Measurements from ENCODE around the gene PDIA6. TPM values are rescaled to one million over a fixed set of nuclear protein-coding genes. Genes with fewer than 3 reads are reported as not detected.

PDIA6 gene
- total RNA-seq, 2 experiments from 2014 or later = 25.5 to 26.3 TPM

- no peaks in the 10 kb centered on the region for H3K9me3 ChIP-seq (ENCODE audit: control insufficient read depth in 1 of 2, insufficient read depth in 1 of 2, low read length in 2 of 2)
- no peaks in the 10 kb centered on the region for H3K36me3 ChIP-seq (ENCODE audit: insufficient read depth, low read length)
- Mint-ChIP-seq H3K36me3 (ENCODE audit: low read depth) (no peaks in the 10 kb centered on the region), H3K9me3 (no peaks in the 10 kb centered on the region), H3K4me1 (ENCODE audit: low read depth) (no peaks in the 10 kb centered on the region), H3K27me3 (no peaks in the 10 kb centered on the region), H3K4me3 (no peak overlapping the region), H3K27ac (no peak overlapping the region)
- CTCF ChIA-PET = no interaction called here
- ATAC-seq (ENCODE audit: poor library complexity) (no peak), DNase-seq (no peak)
- no peak overlapping the region for H3K27ac ChIP-seq (ENCODE audit: low read depth in 1 of 2, low read length in 2 of 2)
- no peaks in the 10 kb centered on the region for H3K4me1 ChIP-seq (ENCODE audit: insufficient read depth, low read length)
- intact Hi-C loops (cut with DNase I, micrococcal nuclease) = no loop called here
- no peak for TF ChIP-seq CTCF (IDR thresholded peaks at IDR 0.05)
- POLR2A ChIA-PET = no interaction called here
- no peak overlapping the region for H3K4me3 ChIP-seq (ENCODE audit: low read length)
- no peaks in the 10 kb centered on the region for H3K27me3 ChIP-seq (ENCODE audit: control insufficient read depth in 1 of 2, insufficient read depth in 2 of 2, low read length in 2 of 2)
Observed at GRCh38 chr2:10760794-10761504, 51.6 kb downstream of the PDIA6 start.

GRCh38 chr2:10759151-10759714, 53.4 kb downstream of the PDIA6 start:
- POLR2A ChIA-PET = no interaction called here
- Histone ChIP-seq H3K4me1 (ENCODE audit: insufficient read depth, low read length) (no peaks in the 10 kb centered on the region), H3K27ac (ENCODE audit: low read depth in 1 of 2, low read length in 2 of 2) (no peak overlapping the region), H3K36me3 (ENCODE audit: insufficient read depth, low read length) (no peaks in the 10 kb centered on the region), H3K27me3 (ENCODE audit: control insufficient read depth in 1 of 2, insufficient read depth in 2 of 2, low read length in 2 of 2) (no peaks in the 10 kb centered on the region), H3K4me3 (ENCODE audit: low read length) (no peak overlapping the region), H3K9me3 (ENCODE audit: control insufficient read depth in 1 of 2, insufficient read depth in 1 of 2, low read length in 2 of 2) (no peaks in the 10 kb centered on the region)
- DNase-seq (no peak), ATAC-seq (ENCODE audit: poor library complexity) (no peak)
- no peak for TF ChIP-seq CTCF (IDR thresholded peaks at IDR 0.05)
- H3K27ac Mint-ChIP-seq = no peak overlapping the region
- H3K27me3 Mint-ChIP-seq = no peaks in the 10 kb centered on the region
- no peak overlapping the region for H3K4me3 Mint-ChIP-seq
- H3K9me3 Mint-ChIP-seq = no peaks in the 10 kb centered on the region
- CTCF ChIA-PET = no interaction called here
- no peaks in the 10 kb centered on the region for H3K36me3 Mint-ChIP-seq (ENCODE audit: low read depth)
- intact Hi-C loops (cut with DNase I, micrococcal nuclease) = no loop called here
- H3K4me1 Mint-ChIP-seq (ENCODE audit: low read depth) = no peaks in the 10 kb centered on the region

- H3K36me3 Mint-ChIP-seq (ENCODE audit: low read depth) = no peaks in the 10 kb centered on the region
- DNase-seq (no peak), ATAC-seq (ENCODE audit: poor library complexity) (no peak)
- Histone ChIP-seq H3K4me3 (ENCODE audit: low read length) (no peak overlapping the region), H3K4me1 (ENCODE audit: insufficient read depth, low read length) (no peaks in the 10 kb centered on the region), H3K27me3 (ENCODE audit: control insufficient read depth in 1 of 2, insufficient read depth in 2 of 2, low read length in 2 of 2) (no peaks in the 10 kb centered on the region), H3K9me3 (ENCODE audit: control insufficient read depth in 1 of 2, insufficient read depth in 1 of 2, low read length in 2 of 2) (no peaks in the 10 kb centered on the region), H3K27ac (ENCODE audit: low read depth in 1 of 2, low read length in 2 of 2) (no peak overlapping the region), H3K36me3 (ENCODE audit: insufficient read depth, low read length) (no peaks in the 10 kb centered on the region)
- intact Hi-C loops (cut with DNase I, micrococcal nuclease) = no loop called here
- H3K4me3 Mint-ChIP-seq = no peak overlapping the region
- H3K27me3 Mint-ChIP-seq = no peaks in the 10 kb centered on the region
- no peaks in the 10 kb centered on the region for H3K4me1 Mint-ChIP-seq (ENCODE audit: low read depth)
- TF ChIP-seq CTCF (IDR thresholded peaks at IDR 0.05) = no peak
- ChIA-PET CTCF (no interaction called here), POLR2A (no interaction called here)
- no peaks in the 10 kb centered on the region for H3K9me3 Mint-ChIP-seq
- no peak overlapping the region for H3K27ac Mint-ChIP-seq
Observed at GRCh38 chr2:10757814-10758286, 54.7 kb downstream of the PDIA6 start.
